ENCODE results near the gene KIF17. TPM values are rescaled to one million over a fixed set of nuclear protein-coding genes. Genes with fewer than 3 reads are reported as not detected.

KIF17 gene
- total and polyA plus RNA-seq, 2 of the 4 experiments (the other 2 are of a cell fraction), result 4.5 to 5.7 TPM

DNA sequence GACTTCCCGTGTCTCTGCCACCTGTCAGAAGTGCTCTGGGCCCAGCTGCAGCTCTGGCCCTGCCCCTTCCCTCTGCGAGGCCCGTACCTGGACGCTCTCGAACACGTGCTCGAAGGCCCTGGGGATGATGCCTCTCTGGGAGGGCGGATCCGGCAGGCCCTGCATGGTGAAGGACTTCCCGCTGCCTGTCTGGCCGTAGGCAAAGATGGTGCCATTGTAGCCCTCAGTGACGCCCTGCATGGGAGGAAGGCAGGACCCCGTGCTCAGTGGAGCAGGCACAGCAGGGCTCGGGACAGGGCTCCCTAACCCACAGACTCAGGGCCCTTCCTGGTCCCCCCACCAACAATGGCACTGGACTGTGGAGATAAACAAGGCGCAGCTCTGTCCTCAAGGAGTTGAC lies 2.4 kb downstream of the KIF17 start:
- Histone ChIP-seq H4K20me1 (ENCODE audit: insufficient read depth, low read length) (no peaks in the 10 kb centered on the region), H3K27ac (ENCODE audit: insufficient read depth, low read length) (no peak overlapping the region), H4K5ac (ENCODE audit: low read depth, low read length) (no peak overlapping the region), H3K36me3 (ENCODE audit: control insufficient read depth, insufficient read depth, low read length) (no peaks in the 10 kb centered on the region), H2AFZ (replicated peaks; ENCODE audit: low read length, poor library complexity) (no peak overlapping the region), H3K23ac (ENCODE audit: low read depth, low read length) (no peak overlapping the region), H2AK9ac (replicated peaks; ENCODE audit: low read depth, low read length, poor library complexity) (no peak overlapping the region), H4K91ac (ENCODE audit: insufficient read depth, low read depth, low read length) (no peak overlapping the region), H2BK120ac (ENCODE audit: low read depth, low read length) (no peak overlapping the region), H3K9me1 (ENCODE audit: insufficient read depth, low read length) (peaks cover 8% of the 10 kb centered on the region; the same call in 1 of the 2 replicates), H3K14ac (replicated peaks; ENCODE audit: low read depth, low read length) (no peak overlapping the region), H3K9ac (ENCODE audit: low read depth, low read length) (no peak overlapping the region), H3K18ac (ENCODE audit: low read depth, low read length) (no peak overlapping the region), H2BK15ac (ENCODE audit: low read depth, low read length) (no peak overlapping the region), H3K27me3 (ENCODE audit: control insufficient read depth, insufficient read depth, low read length) (no peaks in the 10 kb centered on the region), H3K4ac (ENCODE audit: low read depth, low read length) (no peak overlapping the region), H3K4me2 (ENCODE audit: low read depth, low read length) (no peak overlapping the region), H2BK5ac (ENCODE audit: low read depth, low read length, poor library complexity, severe bottlenecking) (no peak overlapping the region), H3K56ac (ENCODE audit: extremely low read depth, insufficient read depth, low read length) (no peak overlapping the region), H3K79me1 (ENCODE audit: low read depth in 1 of 2, low read length in 2 of 2) (no peaks in the 10 kb centered on the region), H3K4me1 (ENCODE audit: control insufficient read depth, insufficient read depth, low read length) (peaks cover 2% of the 10 kb centered on the region; the same call in 1 of the 2 replicates), H3K4me3 (ENCODE audit: insufficient read depth, low read depth, low read length) (no peak overlapping the region), H4K8ac (ENCODE audit: low read depth in 2 of 2, low read length in 2 of 2) (no peak overlapping the region), H2AK5ac (ENCODE audit: low read depth, low read length) (no peak overlapping the region), H3K9me3 (ENCODE audit: control insufficient read depth, insufficient read depth, low read length) (no peaks in the 10 kb centered on the region), H2BK20ac (ENCODE audit: low read depth, low read length) (no peak overlapping the region)
- CTCF ChIA-PET, result no interaction called here
- ATAC-seq (ENCODE audit: low read depth) (no peak), DNase-seq (no peak)
- BruUV-seq (replicated peaks), result no TSS peak
- in situ Hi-C loops (cut with MboI; ENCODE audit: low sequenced_read_pairs) (no loop called here), intact Hi-C loops (cut with micrococcal nuclease) (no loop called here), dilution Hi-C loops (cut with HindIII; ENCODE audit: low sequenced_read_pairs, unreplicated experiment) (no loop called here)
- TF ChIP-seq, protein P1, sequence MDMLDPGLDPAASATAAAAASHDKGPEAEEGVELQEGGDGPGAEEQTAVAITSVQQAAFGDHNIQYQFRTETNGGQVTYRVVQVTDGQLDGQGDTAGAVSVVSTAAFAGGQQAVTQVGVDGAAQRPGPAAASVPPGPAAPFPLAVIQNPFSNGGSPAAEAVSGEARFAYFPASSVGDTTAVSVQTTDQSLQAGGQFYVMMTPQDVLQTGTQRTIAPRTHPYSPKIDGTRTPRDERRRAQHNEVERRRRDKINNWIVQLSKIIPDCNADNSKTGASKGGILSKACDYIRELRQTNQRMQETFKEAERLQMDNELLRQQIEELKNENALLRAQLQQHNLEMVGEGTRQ (IDR thresholded peaks at IDR 0.05; ENCODE audit: low read depth, low read length), result no peak
- TF ChIP-seq CHD1 (IDR thresholded peaks at IDR 0.05; ENCODE audit: low read depth, low read length) (no peak), POLR2A (IDR thresholded peaks at IDR 0.05; ENCODE audit: low read depth, low read length) (no peak), MAFK (IDR thresholded peaks at IDR 0.05; ENCODE audit: low read depth, low read length) (no peak), NFE2L2 (IDR thresholded peaks at IDR 0.05; ENCODE audit: low read depth, low read length) (no peak), RAD21 (IDR thresholded peaks at IDR 0.05; ENCODE audit: low read length) (no peak), BHLHE40 (IDR thresholded peaks at IDR 0.05; ENCODE audit: low read depth, low read length) (no peak), CEBPB (IDR thresholded peaks at IDR 0.05; ENCODE audit: low read depth, low read length) (no peak), MAZ (IDR thresholded peaks at IDR 0.05; ENCODE audit: borderline replicate concordance, low read depth, low read length) (no peak), FOS (IDR thresholded peaks at IDR 0.05; ENCODE audit: low read depth, low read length) (no peak), RFX5 (IDR thresholded peaks at IDR 0.05; ENCODE audit: low read depth, low read length) (no peak), SMC3 (IDR thresholded peaks at IDR 0.05; ENCODE audit: low read depth, low read length) (no peak), MXI1 (IDR thresholded peaks at IDR 0.05; ENCODE audit: borderline replicate concordance, low read depth, low read length) (no peak)
- TF ChIP-seq, protein P2, sequence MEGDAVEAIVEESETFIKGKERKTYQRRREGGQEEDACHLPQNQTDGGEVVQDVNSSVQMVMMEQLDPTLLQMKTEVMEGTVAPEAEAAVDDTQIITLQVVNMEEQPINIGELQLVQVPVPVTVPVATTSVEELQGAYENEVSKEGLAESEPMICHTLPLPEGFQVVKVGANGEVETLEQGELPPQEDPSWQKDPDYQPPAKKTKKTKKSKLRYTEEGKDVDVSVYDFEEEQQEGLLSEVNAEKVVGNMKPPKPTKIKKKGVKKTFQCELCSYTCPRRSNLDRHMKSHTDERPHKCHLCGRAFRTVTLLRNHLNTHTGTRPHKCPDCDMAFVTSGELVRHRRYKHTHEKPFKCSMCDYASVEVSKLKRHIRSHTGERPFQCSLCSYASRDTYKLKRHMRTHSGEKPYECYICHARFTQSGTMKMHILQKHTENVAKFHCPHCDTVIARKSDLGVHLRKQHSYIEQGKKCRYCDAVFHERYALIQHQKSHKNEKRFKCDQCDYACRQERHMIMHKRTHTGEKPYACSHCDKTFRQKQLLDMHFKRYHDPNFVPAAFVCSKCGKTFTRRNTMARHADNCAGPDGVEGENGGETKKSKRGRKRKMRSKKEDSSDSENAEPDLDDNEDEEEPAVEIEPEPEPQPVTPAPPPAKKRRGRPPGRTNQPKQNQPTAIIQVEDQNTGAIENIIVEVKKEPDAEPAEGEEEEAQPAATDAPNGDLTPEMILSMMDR (conservative IDR thresholded peaks at IDR 0.05; ENCODE audit: low read depth, low read length), result no peak
- TF ChIP-seq, protein P3, sequence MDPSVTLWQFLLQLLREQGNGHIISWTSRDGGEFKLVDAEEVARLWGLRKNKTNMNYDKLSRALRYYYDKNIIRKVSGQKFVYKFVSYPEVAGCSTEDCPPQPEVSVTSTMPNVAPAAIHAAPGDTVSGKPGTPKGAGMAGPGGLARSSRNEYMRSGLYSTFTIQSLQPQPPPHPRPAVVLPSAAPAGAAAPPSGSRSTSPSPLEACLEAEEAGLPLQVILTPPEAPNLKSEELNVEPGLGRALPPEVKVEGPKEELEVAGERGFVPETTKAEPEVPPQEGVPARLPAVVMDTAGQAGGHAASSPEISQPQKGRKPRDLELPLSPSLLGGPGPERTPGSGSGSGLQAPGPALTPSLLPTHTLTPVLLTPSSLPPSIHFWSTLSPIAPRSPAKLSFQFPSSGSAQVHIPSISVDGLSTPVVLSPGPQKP (IDR thresholded peaks at IDR 0.05; ENCODE audit: borderline replicate concordance, low read depth, low read length), result no peak
- POLR2A ChIA-PET (ENCODE audit: unreplicated experiment), result no interaction called here
- 67% methylated on average over 1 of the region's 15 CpGs; no CpG with 5 or more reads in 1 of the 2 experiments for WGBS, 2 experiments (ENCODE audit: extremely low coverage in 2 of 2, insufficient read length in 1 of 2)

Data from IMR-90 (cell line).